ENCODE data around the gene INO80B.

INO80B gene

GRCh38 chr2:74505448-74506246, 50.8 kb downstream of the INO80B start:
- no peak for DNase-seq (ENCODE audit: low read depth, low spot score)
- POLR2A ChIA-PET = interaction anchor here (0.7 kb wide), 1 partner anchor 681 kb away, joined by 3 read pairs; no protein-coding TSS in a partner anchor
- TF ChIP-seq CTCF (IDR thresholded peaks at IDR 0.05; ENCODE audit: insufficient read depth, low read length, missing control alignments) = no peak
- CTCF ChIA-PET = interaction anchor here (0.5 to 13.6 kb wide), 7 partner anchors 22 to 276 kb away, joined by 3 to 202 read pairs (median 7); partner anchors contain the start of genes AUP1, CCDC142, HTRA2 and TTC31
- H3K4me3 ChIP-seq (ENCODE audit: low read depth, low read length) = peak overlapping the region; percentile 24; the same call in 1 of the 2 replicates

GRCh38 chr2:74507145-74507925, 52.4 kb downstream of the INO80B start, which contains the start of gene PCGF1:
Gene PCGF1 (minus strand): TSS chr2:74507695. CDS start chr2:74507668, 27 bp downstream.
- CTCF ChIA-PET = interaction anchor here (0.7 to 13.6 kb wide), 11 partner anchors 10 to 80 kb away, joined by 3 to 202 read pairs (median 4); partner anchors contain the start of genes AUP1, CCDC142, HTRA2 and TTC31
- peak within 1 kb of the TSS; percentile 100 for H3K4me3 ChIP-seq (ENCODE audit: low read depth, low read length)
- TF ChIP-seq CTCF (IDR thresholded peaks at IDR 0.05; ENCODE audit: insufficient read depth, low read length, missing control alignments) = peak; percentile 70
- peak; percentile 87 for DNase-seq (ENCODE audit: low read depth, low spot score)
- POLR2A ChIA-PET = interaction anchor here (0.9 to 1.5 kb wide), 3 partner anchors 9 to 77 kb away, joined by 3 to 4 read pairs (median 3); no protein-coding TSS in a partner anchor

All from AG04449 (cell line).